ENCODE measurements around the gene AGBL2.
"Not testable (repeated sequence)": the region's sequence is repeated elsewhere in the genome, so short reads cannot be mapped to it uniquely, and the experiment has no call there.

Gene AGBL2

GRCh38 chr11:47688991-47689390 lies 26.2 kb downstream of the AGBL2 start:
- no peak for DNase-seq

- no peak for DNase-seq
These were observed 27.1 kb downstream of the AGBL2 start for GRCh38 chr11:47688111-47688510.

- not testable (repeated sequence) for DNase-seq
These were observed 28.5 kb downstream of the AGBL2 start for GRCh38 chr11:47686704-47687103.

- DNase-seq = no peak
These were observed 29.0 kb downstream of the AGBL2 start for GRCh38 chr11:47686151-47686550.

- DNase-seq = no peak
These were observed 39.3 kb downstream of the AGBL2 start for GRCh38 chr11:47675851-47676250.

GRCh38 chr11:47672283-47672730 lies 42.9 kb downstream of the AGBL2 start:
- DNase-seq = no peak

- no peak for DNase-seq
These were observed 45.3 kb downstream of the AGBL2 start for GRCh38 chr11:47669856-47670255.

- DNase-seq = no peak
These were observed 46.5 kb downstream of the AGBL2 start for GRCh38 chr11:47668665-47669064.

GRCh38 chr11:47667555-47667954 lies 47.6 kb downstream of the AGBL2 start:
- DNase-seq = no peak

- no peak for DNase-seq
These were observed 48.0 kb downstream of the AGBL2 start for GRCh38 chr11:47667135-47667534.

- not testable (repeated sequence) for DNase-seq
These were observed 50.2 kb downstream of the AGBL2 start for GRCh38 chr11:47664936-47665335.

- no peak for DNase-seq
These were observed 53.9 kb downstream of the AGBL2 start for GRCh38 chr11:47661245-47661644.

GRCh38 chr11:47659276-47659675 lies 55.9 kb downstream of the AGBL2 start:
- DNase-seq = no peak

- no peak for DNase-seq
These were observed 58.8 kb downstream of the AGBL2 start for GRCh38 chr11:47656260-47656885.

- no peak for DNase-seq
These were observed 63.2 kb downstream of the AGBL2 start for GRCh38 chr11:47651818-47652469.

- no peak for DNase-seq
These were observed 65.9 kb downstream of the AGBL2 start for GRCh38 chr11:47649276-47649675.

GRCh38 chr11:47646019-47646418 lies 69.2 kb downstream of the AGBL2 start:
- DNase-seq = no peak

- no peak for DNase-seq
These were observed 69.7 kb downstream of the AGBL2 start for GRCh38 chr11:47645500-47645899.

GRCh38 chr11:47642099-47642855 lies 72.9 kb downstream of the AGBL2 start, which contains the start of gene MTCH2:
Gene MTCH2 (minus strand): TSS chr11:47642559. CDS start chr11:47642465, 94 bp downstream.
- peak; percentile 95 for DNase-seq

GRCh38 chr11:47641600-47642098 lies 73.5 kb downstream of the AGBL2 start:
- DNase-seq = no peak

GRCh38 chr11:47640506-47640905 lies 74.7 kb downstream of the AGBL2 start:
- DNase-seq = not testable (repeated sequence)

- DNase-seq = not testable (repeated sequence)
These were observed 78.8 kb downstream of the AGBL2 start for GRCh38 chr11:47636331-47636730.

- DNase-seq = no peak
These were observed 83.7 kb downstream of the AGBL2 start for GRCh38 chr11:47631473-47631872.

- DNase-seq = no peak
These were observed 87.1 kb downstream of the AGBL2 start for GRCh38 chr11:47628026-47628425.

All from activated gamma-delta T cell treated with Interleukin-2 at 50 U/mL for 16 hours (primary cell).